GM21423 (cell line): ENCODE results near the gene PSMB10.
"Not testable (repeated sequence)": the region's sequence is repeated elsewhere in the genome, so short reads cannot be mapped to it uniquely, and the experiment has no call there.

Source experiments
- ATAC-seq: cut with Tn5 transposase; IDR thresholded peaks from one replicate; pipeline ENCODE4 v1.9.1; 2021; ENCODE audit warnings: mild to moderate bottlenecking, moderate library complexity; ENCODE audit not compliant: unreplicated experiment

Gene PSMB10

GRCh38 chr16:67936124-67936879 lies at the start of gene PSMB10:
Gene PSMB10 (minus strand): TSS chr16:67936850. CDS start chr16:67936749, 101 bp downstream.
- no peak for ATAC-seq

DNA sequence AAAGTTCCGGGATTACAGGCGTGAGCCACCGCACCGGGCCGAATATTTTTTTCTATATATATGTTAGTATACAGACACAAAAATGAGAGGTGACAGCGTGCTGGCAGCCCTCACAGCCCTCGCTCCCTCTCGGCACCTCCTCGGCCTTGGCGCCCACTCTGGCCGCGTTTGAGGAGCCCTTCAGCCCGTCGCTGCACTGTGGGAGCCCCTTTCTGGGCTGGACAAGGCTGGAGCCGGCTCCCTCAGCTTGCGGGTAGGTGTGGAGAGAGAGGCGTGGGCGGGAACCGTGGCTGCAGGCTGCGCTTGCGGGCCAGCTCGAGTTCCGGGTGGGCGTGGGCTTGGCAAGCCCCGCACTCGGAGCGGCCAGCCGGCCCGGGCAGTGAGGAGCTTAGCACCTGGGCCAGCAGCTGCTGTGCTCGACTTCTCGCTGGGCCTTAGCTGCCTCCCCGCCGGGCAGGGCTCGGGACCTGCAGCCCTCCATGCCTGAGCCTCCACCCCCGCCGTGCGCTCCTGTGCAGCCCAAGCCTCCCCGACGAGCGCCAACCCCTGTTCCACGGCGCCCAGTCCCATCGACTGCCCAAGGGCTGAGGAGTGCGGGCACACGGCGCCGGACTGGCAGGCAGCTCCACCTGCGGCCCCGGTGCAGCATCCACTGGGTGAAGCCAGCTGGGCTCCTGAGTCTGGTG lies 45.5 kb upstream of the PSMB10 start:
- no peak for ATAC-seq

DNA sequence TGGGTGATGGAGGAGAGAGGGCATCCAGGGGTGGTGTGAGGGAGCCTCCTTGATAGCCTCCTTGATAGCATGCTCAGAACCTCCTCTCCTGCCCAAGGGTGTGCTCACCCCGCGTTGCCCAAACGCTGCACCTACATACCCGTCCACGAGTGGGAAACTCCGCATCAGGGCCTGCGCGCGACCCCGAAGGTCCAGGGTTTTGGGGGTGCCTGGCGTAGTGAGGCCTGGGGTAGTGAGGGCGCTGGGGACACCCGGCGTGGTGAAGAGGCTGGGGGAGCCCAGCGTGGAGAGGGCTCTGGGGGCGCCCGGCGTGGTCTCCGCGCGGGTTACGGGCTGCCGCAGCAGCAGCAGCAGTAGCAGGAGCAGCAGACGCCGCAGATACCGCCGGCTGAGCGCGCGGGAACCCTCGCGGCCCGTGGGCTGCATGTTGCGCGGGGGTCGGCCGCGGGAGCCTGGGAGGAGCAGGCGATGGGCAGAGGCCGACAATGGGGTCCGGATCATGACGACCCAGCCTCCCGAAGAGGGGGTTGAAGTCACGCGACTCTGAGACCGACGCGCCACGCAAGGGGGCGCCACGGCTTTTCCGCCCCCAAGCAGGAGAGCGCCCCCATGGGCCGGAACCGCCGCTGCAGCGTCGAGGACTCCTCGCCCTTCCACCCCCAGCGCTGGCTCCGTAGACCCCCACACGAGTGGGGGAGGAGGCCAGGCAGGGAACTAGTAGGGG lies 43.5 kb upstream of the PSMB10 start, which contains the start of gene DPEP3:
TSS of gene DPEP3 (minus strand) at position 545 of the 724 bp plus-strand sequence. CDS start at position 426, 119 bp downstream.
- no peak for ATAC-seq

DNA sequence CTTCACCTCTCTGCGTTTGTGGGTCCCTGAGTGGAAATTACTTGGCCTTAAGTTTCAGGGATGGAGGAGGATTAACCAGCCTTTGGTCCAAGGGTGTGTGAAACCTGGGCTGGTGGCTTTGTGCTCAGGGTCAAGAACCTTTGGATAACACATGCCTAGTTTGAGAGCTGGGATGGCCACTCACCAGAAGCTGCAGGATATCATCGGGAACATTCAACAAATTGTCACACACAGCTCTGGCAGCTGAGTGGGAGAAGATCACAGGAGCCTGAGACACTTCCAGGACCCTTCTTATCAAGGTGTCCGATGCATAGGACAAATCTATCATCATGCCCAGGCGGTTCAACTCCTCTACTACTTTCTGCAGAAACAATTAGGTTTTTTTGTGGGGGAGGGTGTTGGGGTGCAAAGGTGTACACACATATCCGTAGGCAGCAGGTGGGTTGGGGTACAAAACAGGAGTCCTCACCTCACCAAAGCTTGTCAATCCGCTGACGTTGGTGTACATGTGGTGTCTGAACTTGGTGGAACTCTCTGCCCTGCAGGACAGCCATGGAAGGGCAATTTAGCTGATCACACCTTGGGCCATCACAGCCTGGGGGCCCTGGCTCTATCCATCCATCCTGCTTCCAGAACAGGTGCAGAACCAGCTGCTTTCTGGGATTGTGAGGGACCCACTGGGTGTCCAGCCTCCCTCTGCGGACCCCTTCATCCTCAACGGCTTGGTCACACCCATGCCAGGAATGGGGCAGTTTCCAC lies 41.0 kb upstream of the PSMB10 start:
- ATAC-seq: no peak

DNA sequence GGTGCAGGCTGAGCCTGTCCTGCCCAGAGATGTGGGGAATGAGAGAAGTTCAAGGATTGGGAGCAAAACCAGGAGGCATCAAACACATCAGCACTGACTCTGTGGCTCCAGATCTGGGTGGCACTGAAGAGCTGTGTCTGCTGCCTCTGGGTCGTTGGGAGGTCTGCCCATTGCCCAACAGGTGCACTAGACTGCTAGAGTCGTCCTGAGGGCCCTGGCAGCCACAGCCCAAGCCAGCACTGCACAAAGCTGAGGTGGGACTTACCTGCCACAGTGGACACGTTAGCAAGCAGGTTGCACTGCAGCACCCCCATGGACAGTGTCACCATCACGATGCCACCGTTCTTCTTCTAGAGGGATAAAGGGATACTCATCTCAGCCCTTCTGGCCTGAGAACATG lies 40.4 kb upstream of the PSMB10 start:
- no peak for ATAC-seq

- no peak for ATAC-seq
These were observed 39.6 kb upstream of the PSMB10 start for GRCh38 chr16:67976205-67976604.

DNA sequence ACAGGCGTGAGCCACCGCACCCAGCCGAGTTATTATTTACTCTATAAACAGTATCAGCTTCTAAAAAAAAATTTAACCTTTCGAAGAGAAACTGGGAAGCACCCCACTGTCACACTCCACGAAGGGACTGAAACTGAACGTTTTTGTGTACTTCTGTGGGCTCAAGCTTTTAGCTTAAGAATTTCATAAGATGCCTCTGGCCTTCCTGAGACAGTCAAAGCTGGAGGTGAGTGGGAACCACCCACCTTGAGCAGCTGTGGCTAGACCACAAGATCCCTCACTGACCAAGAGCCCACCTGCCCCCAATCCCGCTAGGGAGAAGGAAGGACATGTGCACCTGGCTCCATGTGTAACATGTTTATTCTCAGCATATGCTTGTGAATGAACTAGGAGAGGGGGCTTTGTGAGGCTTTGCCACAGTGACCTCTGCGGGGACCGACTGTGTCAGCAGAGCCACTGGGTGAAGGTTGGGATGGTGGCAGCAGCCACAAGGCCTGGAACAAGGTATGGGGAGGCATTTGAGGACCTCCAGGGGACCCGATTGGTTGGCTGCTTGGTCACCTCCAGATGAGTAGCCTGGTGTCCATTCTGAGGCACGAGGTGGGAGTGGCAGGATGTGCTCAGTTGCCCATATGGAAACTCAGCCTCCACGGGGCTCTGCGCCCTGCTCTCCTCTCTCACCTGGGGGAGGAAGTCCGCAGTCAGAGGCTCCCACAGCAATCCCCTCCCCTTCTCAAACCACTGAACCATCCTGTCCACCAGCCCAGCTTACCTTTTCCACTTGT lies 38.9 kb upstream of the PSMB10 start:
- ATAC-seq: no peak

GRCh38 chr16:67972285-67972684 lies 35.6 kb upstream of the PSMB10 start:
- ATAC-seq: not testable (repeated sequence)

DNA sequence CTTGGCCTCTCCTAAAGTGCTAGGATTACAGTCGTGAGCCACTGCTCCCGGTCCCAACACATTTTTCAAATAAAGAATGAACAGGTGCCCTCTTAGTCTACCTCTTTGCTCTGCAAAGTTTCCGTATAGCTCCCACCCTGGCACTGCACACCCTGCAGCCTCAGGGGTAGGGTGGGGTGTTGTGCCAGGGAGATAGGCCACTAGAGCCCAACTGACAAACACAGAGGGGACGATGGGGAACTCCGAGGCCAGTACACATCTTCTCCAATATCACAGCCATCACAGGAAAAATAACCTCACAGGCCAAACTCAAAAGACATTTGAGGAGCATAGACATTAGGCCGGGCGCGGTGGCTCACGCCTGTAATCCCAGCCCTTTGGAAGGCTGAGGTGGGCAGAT lies 34.5 kb upstream of the PSMB10 start:
- no peak for ATAC-seq

GRCh38 chr16:67969254-67970039 lies 32.8 kb upstream of the PSMB10 start:
- no peak for ATAC-seq

- ATAC-seq: peak; percentile 69
These were observed 32.0 kb upstream of the PSMB10 start, which contains the start of gene SLC12A4 for GRCh38 chr16:67968400-67969253. Gene SLC12A4 (minus strand): TSS chr16:67968637. CDS start chr16:67968553, 84 bp downstream.

DNA sequence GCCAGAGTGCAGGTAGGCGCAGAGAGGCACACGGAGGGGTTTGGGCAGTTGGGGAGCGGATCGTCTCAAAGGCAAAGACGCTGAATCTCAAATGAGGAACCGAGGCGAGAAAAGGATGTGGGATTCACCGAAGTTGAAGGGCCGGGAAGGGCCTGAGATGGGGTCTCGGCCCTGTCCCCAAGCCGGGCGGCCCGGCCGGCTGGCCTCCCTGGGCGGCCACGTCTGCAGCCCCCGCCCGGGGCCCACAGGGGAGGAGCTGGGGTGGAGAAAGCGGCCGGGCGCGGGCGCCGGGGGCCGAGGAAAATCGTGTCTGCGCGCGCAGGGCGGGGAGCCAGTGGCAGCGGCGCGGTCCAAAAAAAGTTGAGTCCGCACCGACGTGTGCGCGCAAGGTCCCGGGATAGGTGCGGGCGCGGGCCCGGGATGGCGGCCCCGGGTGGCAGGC lies 31.3 kb upstream of the PSMB10 start:
- ATAC-seq: peak; percentile 21

GRCh38 chr16:67967183-67967957 lies 30.7 kb upstream of the PSMB10 start:
- ATAC-seq: no peak

- no peak for ATAC-seq
These were observed 30.0 kb upstream of the PSMB10 start for GRCh38 chr16:67966549-67967182.

DNA sequence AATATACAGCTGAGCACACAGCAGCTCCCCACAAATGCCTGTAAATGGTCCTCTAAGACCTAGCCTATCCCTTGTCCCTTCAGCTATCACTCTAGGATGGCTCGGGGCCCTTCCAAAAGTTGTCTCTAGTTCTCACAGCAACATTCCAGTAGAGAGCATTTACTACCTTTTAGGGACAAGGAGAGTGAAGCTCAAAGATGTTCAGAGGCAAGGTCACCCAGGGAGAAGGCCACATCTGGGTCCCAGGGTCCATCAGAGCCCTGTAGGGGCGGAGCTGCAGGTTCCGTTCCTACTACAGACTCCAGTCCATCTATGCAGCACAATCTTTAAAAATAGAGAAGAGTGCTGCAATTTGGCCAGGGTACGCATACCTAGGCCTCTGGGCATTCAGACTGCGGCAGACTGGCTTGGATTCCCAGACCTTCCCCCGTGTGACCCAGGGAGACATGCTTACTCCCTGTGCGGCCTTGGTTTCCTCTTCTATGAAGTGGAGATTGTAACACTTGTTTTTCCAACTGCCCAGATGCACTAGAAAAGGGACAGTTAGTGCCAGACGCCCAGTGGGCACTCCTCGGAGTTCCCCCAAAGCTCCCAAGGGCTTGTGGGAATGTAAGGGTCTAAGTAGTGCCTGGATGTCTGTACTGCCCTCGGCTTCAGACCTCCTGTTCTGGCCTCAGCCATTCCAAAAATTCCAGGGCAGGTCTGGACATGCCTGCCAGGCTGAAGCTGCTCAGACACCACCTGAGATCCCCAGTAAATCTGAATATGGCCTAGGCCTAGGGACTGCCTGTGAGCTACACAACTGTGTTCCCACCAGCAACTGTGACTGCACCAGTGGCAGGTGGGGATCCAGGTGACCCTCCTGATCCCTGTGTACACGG lies 29.3 kb upstream of the PSMB10 start:
- ATAC-seq: no peak
